DND-41 (cell line): ENCODE measurements around the gene PTGIR.

ENCODE experiments used
- EZH2 ChIP-seq: IDR thresholded peaks from 3 replicates; pipeline ENCODE4 v1.6.1; 2012; ENCODE audit warnings: borderline replicate concordance, low read depth, mild to moderate bottlenecking, moderate library complexity, low read length, inconsistent platforms; ENCODE audit not compliant: severe bottlenecking
- TF ChIP-seq, protein P1 (sequence below): IDR thresholded peaks from 2 replicates; pipeline ENCODE4 v1.5.1; 2012; ENCODE audit warnings: borderline replicate concordance, low read length, moderate library complexity, mild to moderate bottlenecking; ENCODE audit not compliant: poor library complexity, severe bottlenecking; ENCODE audit errors: extremely low read depth

DNA sequence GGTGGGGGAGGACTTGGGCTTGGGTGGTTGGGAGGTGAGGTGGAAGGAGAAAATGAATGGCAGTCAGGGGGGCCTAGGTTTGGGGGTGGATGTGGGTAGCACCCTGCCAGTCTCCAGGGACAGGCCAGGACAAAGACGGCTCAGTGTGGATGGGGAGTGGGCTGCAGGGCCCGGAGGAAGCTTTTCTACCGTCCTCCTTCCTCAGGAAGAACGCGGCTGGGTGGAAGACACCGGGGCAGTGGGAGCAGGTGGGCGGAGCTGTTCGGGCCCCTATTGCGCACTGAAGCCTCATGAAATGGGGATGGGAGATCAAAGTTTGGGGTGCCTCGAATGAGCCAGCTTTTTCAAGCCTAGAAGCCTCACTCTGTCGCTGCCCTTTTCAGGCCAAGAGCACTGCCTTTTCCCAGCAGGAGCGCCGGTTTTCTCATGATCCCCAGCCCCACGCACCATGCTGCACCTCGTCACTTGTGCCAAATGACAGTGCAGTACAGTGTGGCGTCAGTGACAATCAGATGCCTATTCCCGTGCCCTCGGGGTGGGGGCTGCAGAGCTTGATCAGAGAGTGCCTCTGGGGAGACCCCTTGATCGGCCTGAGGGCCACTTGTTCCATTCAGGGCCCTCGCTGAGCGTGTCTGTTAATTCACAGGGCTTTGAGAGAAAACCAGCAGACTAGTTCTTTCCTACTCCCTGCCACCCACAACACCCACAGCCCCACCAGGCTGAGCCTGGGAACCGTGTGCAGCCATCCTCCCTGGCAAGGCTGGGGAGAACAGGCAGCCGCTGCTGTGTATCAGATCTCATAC, 22.3 kb downstream of the PTGIR start:
- no peak for TF ChIP-seq EZH2
- TF ChIP-seq, protein P1, sequence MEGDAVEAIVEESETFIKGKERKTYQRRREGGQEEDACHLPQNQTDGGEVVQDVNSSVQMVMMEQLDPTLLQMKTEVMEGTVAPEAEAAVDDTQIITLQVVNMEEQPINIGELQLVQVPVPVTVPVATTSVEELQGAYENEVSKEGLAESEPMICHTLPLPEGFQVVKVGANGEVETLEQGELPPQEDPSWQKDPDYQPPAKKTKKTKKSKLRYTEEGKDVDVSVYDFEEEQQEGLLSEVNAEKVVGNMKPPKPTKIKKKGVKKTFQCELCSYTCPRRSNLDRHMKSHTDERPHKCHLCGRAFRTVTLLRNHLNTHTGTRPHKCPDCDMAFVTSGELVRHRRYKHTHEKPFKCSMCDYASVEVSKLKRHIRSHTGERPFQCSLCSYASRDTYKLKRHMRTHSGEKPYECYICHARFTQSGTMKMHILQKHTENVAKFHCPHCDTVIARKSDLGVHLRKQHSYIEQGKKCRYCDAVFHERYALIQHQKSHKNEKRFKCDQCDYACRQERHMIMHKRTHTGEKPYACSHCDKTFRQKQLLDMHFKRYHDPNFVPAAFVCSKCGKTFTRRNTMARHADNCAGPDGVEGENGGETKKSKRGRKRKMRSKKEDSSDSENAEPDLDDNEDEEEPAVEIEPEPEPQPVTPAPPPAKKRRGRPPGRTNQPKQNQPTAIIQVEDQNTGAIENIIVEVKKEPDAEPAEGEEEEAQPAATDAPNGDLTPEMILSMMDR: no peak
